Neural progenitor cell (in vitro differentiated cells): Measurements from ENCODE around the gene BEST2.

Experiments used
- EZH2 ChIP-seq: fragments of 200-600 bp; sonication (generic); IDR thresholded peaks from 2 replicates; pipeline ENCODE4 v1.6.1; 2017; ENCODE audit warnings: antibody characterized with exemption, mild to moderate bottlenecking, moderate library complexity
- TF ChIP-seq, protein P1 (sequence below): fragments of 200-600 bp; sonication (generic); IDR thresholded peaks from 2 replicates; pipeline ENCODE4 v1.5.1; 2017; ENCODE audit warnings: antibody characterized with exemption, mild to moderate bottlenecking

DNA sequence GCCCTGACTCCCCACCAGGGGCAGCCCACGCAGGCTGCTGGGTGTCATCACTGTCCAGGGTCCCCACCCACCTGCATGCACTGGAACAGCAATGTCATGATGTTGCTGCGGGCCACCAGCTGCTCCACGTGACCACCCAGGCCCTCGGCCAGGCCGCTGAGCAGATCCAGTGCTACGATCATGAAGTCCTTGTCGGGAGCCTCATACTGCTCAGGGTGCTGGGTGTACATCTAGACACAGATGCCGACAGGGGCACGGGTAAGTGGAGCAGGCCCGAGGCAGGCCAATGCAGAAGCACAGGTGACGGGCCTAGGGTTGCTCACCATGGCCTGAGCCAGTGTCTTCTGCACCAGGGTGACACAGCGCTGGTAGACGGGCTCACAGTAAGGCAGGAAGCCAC, 46.4 kb upstream of the BEST2 start:
- TF ChIP-seq, protein P1, sequence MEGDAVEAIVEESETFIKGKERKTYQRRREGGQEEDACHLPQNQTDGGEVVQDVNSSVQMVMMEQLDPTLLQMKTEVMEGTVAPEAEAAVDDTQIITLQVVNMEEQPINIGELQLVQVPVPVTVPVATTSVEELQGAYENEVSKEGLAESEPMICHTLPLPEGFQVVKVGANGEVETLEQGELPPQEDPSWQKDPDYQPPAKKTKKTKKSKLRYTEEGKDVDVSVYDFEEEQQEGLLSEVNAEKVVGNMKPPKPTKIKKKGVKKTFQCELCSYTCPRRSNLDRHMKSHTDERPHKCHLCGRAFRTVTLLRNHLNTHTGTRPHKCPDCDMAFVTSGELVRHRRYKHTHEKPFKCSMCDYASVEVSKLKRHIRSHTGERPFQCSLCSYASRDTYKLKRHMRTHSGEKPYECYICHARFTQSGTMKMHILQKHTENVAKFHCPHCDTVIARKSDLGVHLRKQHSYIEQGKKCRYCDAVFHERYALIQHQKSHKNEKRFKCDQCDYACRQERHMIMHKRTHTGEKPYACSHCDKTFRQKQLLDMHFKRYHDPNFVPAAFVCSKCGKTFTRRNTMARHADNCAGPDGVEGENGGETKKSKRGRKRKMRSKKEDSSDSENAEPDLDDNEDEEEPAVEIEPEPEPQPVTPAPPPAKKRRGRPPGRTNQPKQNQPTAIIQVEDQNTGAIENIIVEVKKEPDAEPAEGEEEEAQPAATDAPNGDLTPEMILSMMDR: no peak
- no peak for TF ChIP-seq EZH2
